ENCODE data around the gene SCYGR4.

SCYGR4 gene

DNA sequence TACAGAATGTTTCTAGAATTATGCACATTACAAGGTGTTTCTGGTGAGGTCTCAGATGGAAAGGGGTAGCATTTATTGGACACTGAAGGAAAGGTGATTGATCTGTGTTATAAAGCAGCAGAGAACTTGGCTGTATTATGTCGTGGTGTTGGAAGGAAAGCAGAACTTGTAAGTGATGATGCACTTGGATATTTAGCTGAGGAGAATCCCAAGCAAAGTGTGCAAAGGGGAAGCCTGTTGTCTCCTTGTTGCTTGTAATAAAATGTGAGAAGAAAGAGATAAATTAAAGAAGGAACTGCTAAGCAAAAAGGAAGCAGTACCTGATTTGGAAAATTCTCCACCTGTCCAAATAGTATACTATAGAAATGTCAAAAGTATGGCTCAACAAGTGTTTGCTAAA lies 37.1 kb downstream of the SCYGR4 start:
- no peak for DNase-seq (ENCODE audit: extremely low spot score)
- ChIA-PET POLR2A (no interaction called here), CTCF (no interaction called here)
- no peak for TF ChIP-seq HDGF (IDR thresholded peaks at IDR 0.05; ENCODE audit: borderline replicate concordance)
- TF ChIP-seq ZNF384 (IDR thresholded peaks at IDR 0.05), result no peak
- TF ChIP-seq ARNT (IDR thresholded peaks at IDR 0.05), result no peak
- TF ChIP-seq BHLHE40 (IDR thresholded peaks at IDR 0.05; ENCODE audit: borderline replicate concordance), result no peak
- TF ChIP-seq SUZ12 (IDR thresholded peaks at IDR 0.05), result no peak
- no peak for TF ChIP-seq NFRKB (IDR thresholded peaks at IDR 0.05)
- TF ChIP-seq FOXK2 (IDR thresholded peaks at IDR 0.05), result no peak
- TF ChIP-seq FOXA1 (IDR thresholded peaks at IDR 0.05), result no peak

DNA sequence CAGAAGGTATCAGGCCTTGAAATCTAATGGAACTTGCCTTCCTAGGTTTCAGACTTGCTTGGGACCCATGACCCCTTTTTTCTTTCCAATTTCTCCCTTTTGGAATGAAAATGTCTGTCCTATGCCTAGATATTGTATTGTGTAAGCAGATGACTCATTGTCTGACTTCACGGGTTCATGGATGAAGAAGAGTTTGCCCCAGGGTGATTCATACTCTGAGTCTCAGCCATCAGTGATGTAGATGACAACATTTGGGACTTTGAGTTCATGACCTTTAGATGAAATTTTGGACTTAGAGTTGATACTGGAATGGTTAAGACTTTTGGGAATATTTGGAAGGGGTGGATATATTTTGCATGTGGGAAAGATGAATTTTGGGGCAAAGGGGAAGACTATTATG lies 38.2 kb downstream of the SCYGR4 start:
- DNase-seq (ENCODE audit: extremely low spot score), result no peak
- TF ChIP-seq LEF1 (IDR thresholded peaks at IDR 0.05; ENCODE audit: borderline replicate concordance) (no peak), FOXM1 (IDR thresholded peaks at IDR 0.05; ENCODE audit: borderline replicate concordance) (no peak), ZNF384 (IDR thresholded peaks at IDR 0.05) (no peak), SUZ12 (IDR thresholded peaks at IDR 0.05) (no peak), FOXA1 (IDR thresholded peaks at IDR 0.05) (no peak), TARDBP (IDR thresholded peaks at IDR 0.05) (no peak), NFRKB (IDR thresholded peaks at IDR 0.05) (no peak), ARNT (IDR thresholded peaks at IDR 0.05) (no peak)
- ChIA-PET POLR2A (no interaction called here), CTCF (no interaction called here)

GRCh38 chr2:227657199-227657845 lies 40.0 kb downstream of the SCYGR4 start:
- ChIA-PET POLR2A (no interaction called here), CTCF (interaction anchor here (0.7 to 3.1 kb wide), 6 partner anchors 13 to 179 kb away, joined by 3 to 28 read pairs (median 4); no protein-coding TSS in a partner anchor)

DNA sequence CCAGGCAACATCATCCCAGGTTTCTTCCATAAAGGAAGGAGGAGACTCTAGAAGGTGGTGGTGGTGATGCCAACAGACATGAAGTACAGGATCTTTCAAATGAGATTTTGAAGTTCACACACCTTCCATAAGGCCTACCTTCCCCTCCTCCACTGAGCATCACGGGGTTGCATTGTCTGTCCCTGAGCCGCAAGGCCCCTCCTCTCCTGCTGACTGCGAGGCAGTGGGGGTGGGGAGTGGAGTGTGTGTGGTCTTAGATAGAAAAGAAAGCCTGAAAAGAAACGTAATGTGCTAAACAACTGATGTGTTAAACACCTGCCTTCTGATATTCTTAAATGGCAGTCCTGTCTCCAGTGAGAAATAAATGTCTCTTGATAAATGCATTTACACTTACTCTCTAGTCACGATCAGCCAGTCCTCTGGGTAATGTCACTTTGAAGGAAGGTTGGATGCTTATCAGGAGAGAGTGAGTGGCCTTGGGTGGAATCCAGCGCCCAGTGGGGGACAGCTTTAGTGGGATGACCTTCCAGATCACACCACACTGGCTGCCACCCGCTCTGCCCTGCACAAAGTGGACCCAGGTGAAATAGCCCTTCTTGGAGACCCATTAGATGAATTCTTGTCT lies 43.8 kb downstream of the SCYGR4 start:
- DNase-seq (ENCODE audit: extremely low spot score), result no peak
- POLR2A ChIA-PET, result no interaction called here
- TF ChIP-seq NFRKB (IDR thresholded peaks at IDR 0.05), result no peak
- no peak for TF ChIP-seq ELF4 (IDR thresholded peaks at IDR 0.05)
- TF ChIP-seq HDGF (IDR thresholded peaks at IDR 0.05; ENCODE audit: borderline replicate concordance), result no peak
- TF ChIP-seq, protein P1, sequence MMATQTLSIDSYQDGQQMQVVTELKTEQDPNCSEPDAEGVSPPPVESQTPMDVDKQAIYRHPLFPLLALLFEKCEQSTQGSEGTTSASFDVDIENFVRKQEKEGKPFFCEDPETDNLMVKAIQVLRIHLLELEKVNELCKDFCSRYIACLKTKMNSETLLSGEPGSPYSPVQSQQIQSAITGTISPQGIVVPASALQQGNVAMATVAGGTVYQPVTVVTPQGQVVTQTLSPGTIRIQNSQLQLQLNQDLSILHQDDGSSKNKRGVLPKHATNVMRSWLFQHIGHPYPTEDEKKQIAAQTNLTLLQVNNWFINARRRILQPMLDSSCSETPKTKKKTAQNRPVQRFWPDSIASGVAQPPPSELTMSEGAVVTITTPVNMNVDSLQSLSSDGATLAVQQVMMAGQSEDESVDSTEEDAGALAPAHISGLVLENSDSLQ (IDR thresholded peaks at IDR 0.05), result no peak
- no peak for TF ChIP-seq FOXA1 (IDR thresholded peaks at IDR 0.05)
- TF ChIP-seq ARNT (IDR thresholded peaks at IDR 0.05), result no peak
- TF ChIP-seq ZNF384 (IDR thresholded peaks at IDR 0.05), result no peak
- TF ChIP-seq FOXK2 (IDR thresholded peaks at IDR 0.05), result no peak
- TF ChIP-seq TARDBP (IDR thresholded peaks at IDR 0.05), result no peak
- TF ChIP-seq FOXM1 (IDR thresholded peaks at IDR 0.05; ENCODE audit: borderline replicate concordance), result no peak
- no peak for TF ChIP-seq L3MBTL2 (conservative IDR thresholded peaks at IDR 0.05)
- TF ChIP-seq BHLHE40 (IDR thresholded peaks at IDR 0.05; ENCODE audit: borderline replicate concordance), result no peak
- no peak for TF ChIP-seq LEF1 (IDR thresholded peaks at IDR 0.05; ENCODE audit: borderline replicate concordance)
- no peak for TF ChIP-seq SP1 (IDR thresholded peaks at IDR 0.05)
- TF ChIP-seq SUZ12 (IDR thresholded peaks at IDR 0.05), result no peak
- TF ChIP-seq CTBP1 (IDR thresholded peaks at IDR 0.05; ENCODE audit: borderline replicate concordance), result no peak
- CTCF ChIA-PET, result no interaction called here

More at GRCh38 chr2:227657199-227657845, 40.0 kb downstream of the SCYGR4 start:
- no peak for DNase-seq (ENCODE audit: extremely low spot score)
- TF ChIP-seq ARNT (IDR thresholded peaks at IDR 0.05), result no peak
- no peak for TF ChIP-seq NFRKB (IDR thresholded peaks at IDR 0.05)
- no peak for TF ChIP-seq LEF1 (IDR thresholded peaks at IDR 0.05; ENCODE audit: borderline replicate concordance)
- TF ChIP-seq FOXA1 (IDR thresholded peaks at IDR 0.05), result no peak
- no peak for TF ChIP-seq SP1 (IDR thresholded peaks at IDR 0.05)
- no peak for TF ChIP-seq HDGF (IDR thresholded peaks at IDR 0.05; ENCODE audit: borderline replicate concordance)
- no peak for TF ChIP-seq TARDBP (IDR thresholded peaks at IDR 0.05)
- no peak for TF ChIP-seq ZNF384 (IDR thresholded peaks at IDR 0.05)
- no peak for TF ChIP-seq CTBP1 (IDR thresholded peaks at IDR 0.05; ENCODE audit: borderline replicate concordance)
- no peak for TF ChIP-seq BHLHE40 (IDR thresholded peaks at IDR 0.05; ENCODE audit: borderline replicate concordance)
- TF ChIP-seq FOXM1 (IDR thresholded peaks at IDR 0.05; ENCODE audit: borderline replicate concordance), result no peak
- no peak for TF ChIP-seq ELF4 (IDR thresholded peaks at IDR 0.05)
- no peak for TF ChIP-seq FOXK2 (IDR thresholded peaks at IDR 0.05)
- TF ChIP-seq, protein P1 (IDR thresholded peaks at IDR 0.05), result no peak
- no peak for TF ChIP-seq L3MBTL2 (conservative IDR thresholded peaks at IDR 0.05)
- no peak for TF ChIP-seq SUZ12 (IDR thresholded peaks at IDR 0.05)

- no peak for TF ChIP-seq SP1 (IDR thresholded peaks at IDR 0.05)
- no peak for TF ChIP-seq LEF1 (IDR thresholded peaks at IDR 0.05; ENCODE audit: borderline replicate concordance)
- TF ChIP-seq NFRKB (IDR thresholded peaks at IDR 0.05), result no peak
- no peak for TF ChIP-seq ELF4 (IDR thresholded peaks at IDR 0.05)
- no peak for TF ChIP-seq TARDBP (IDR thresholded peaks at IDR 0.05)
- no peak for TF ChIP-seq FOXA1 (IDR thresholded peaks at IDR 0.05)
- TF ChIP-seq FOXK2 (IDR thresholded peaks at IDR 0.05), result no peak
- TF ChIP-seq, protein P1 (IDR thresholded peaks at IDR 0.05), result no peak
- no peak for TF ChIP-seq ARNT (IDR thresholded peaks at IDR 0.05)
- no peak for TF ChIP-seq FOXM1 (IDR thresholded peaks at IDR 0.05; ENCODE audit: borderline replicate concordance)
- no peak for TF ChIP-seq CTBP1 (IDR thresholded peaks at IDR 0.05; ENCODE audit: borderline replicate concordance)
- no peak for TF ChIP-seq HDGF (IDR thresholded peaks at IDR 0.05; ENCODE audit: borderline replicate concordance)
- no peak for TF ChIP-seq L3MBTL2 (conservative IDR thresholded peaks at IDR 0.05)
- TF ChIP-seq SUZ12 (IDR thresholded peaks at IDR 0.05), result no peak
- no peak for TF ChIP-seq BHLHE40 (IDR thresholded peaks at IDR 0.05; ENCODE audit: borderline replicate concordance)
- CTCF ChIA-PET, result no interaction called here
- POLR2A ChIA-PET, result no interaction called here
- DNase-seq (ENCODE audit: extremely low spot score), result no peak
Measured at GRCh38 chr2:227661827-227662226, 44.5 kb downstream of the SCYGR4 start.

Measured in HEK293T (cell line).